Small intestine (tissue), 7 donors: ENCODE results near the gene BOD1L1. TPM values are rescaled to one million over a fixed set of nuclear protein-coding genes. Genes with fewer than 3 reads are reported as not detected.

ENCODE experiments used
- DNase-seq, 2 donors: peaks; one replicate each; pipeline versions ENCODE4 v3.0.0 to v3.0.0-alpha.2; 2013
- FAIRE-seq: peaks from 2 replicates; lab custom pipeline; 2012; peaks lifted over from hg19 to GRCh38; lab: Jason Lieb, UNC
- H3K27ac ChIP-seq, 3 donors: one replicate each; pipeline ENCODE4 v1.5.1; 2013; ENCODE audit warnings: low read length in 2 of 3, mild to moderate bottlenecking in 2 of 3, control low read depth in 1 of 3, inconsistent platforms in 1 of 3, low read depth in 1 of 3, moderate library complexity in 1 of 3
- H3K27me3 ChIP-seq, 3 donors: one replicate each; pipeline ENCODE4 v1.6.1; 2013; ENCODE audit warnings: low read length in 3 of 3, inconsistent platforms in 1 of 3; ENCODE audit not compliant: control insufficient read depth in 3 of 3, insufficient read depth in 3 of 3
- H3K36me3 ChIP-seq, 3 donors: one replicate each; pipeline ENCODE4 v1.6.1; 2013; ENCODE audit warnings: low read length in 3 of 3, inconsistent platforms in 1 of 3, low read depth in 1 of 3, mild to moderate bottlenecking in 1 of 3, moderate library complexity in 1 of 3; ENCODE audit not compliant: control insufficient read depth in 3 of 3, insufficient read depth in 2 of 3
- H3K4me1 ChIP-seq, 3 donors: one replicate each; pipeline ENCODE4 v1.6.1; 2013; ENCODE audit warnings: low read length in 2 of 3, inconsistent platforms in 1 of 3, low read depth in 1 of 3, mild to moderate bottlenecking in 1 of 3, moderate library complexity in 1 of 3; ENCODE audit not compliant: control insufficient read depth in 3 of 3, insufficient read depth in 2 of 3
- H3K4me3 ChIP-seq, 3 donors: one replicate each; pipeline ENCODE4 v1.5.1; 2013; ENCODE audit warnings: low read length in 3 of 3, control low read depth in 1 of 3, inconsistent platforms in 1 of 3, low read depth in 1 of 3, mild to moderate bottlenecking in 1 of 3, moderate library complexity in 1 of 3
- H3K9me3 ChIP-seq, 2 donors: one replicate each; pipeline ENCODE4 v1.6.1; 2013; ENCODE audit warnings: low read depth in 1 of 2, low read length in 1 of 2; ENCODE audit not compliant: control insufficient read depth in 2 of 2, insufficient read depth in 1 of 2
- WGBS, 3 donors: extraction: QIAGEN DNeasy Blood & Tissue Kit; methylation state at CpG; one replicate each; pipeline ENCODE4 v1.1.7; 2013; 5-methylcytosine and 5-hydroxymethylcytosine counted together
- polyA plus RNA-seq, 4 donors: library from polyadenylated mRNA; stranded (reverse) in 3 of 4; unstranded in 1 of 4; fragments of 200-250 nt in 3 of 4; fragments of 120-200 nt in 1 of 4; gene quantifications; one replicate each; pipeline versions ENCODE4 v1.2.1 to v1.2.3, GENCODE V29; 2013
- donor health status: healthy with polysubstance abuse.
- donor health status: control.
- donor health status: control.
- donor health status: Bipolar disorder and iron deficiency.
- donor health status: healthy.

BOD1L1 gene
- polyA plus RNA-seq, 4 donors = 11.7 to 39.6 (median 13.6) TPM

DNA sequence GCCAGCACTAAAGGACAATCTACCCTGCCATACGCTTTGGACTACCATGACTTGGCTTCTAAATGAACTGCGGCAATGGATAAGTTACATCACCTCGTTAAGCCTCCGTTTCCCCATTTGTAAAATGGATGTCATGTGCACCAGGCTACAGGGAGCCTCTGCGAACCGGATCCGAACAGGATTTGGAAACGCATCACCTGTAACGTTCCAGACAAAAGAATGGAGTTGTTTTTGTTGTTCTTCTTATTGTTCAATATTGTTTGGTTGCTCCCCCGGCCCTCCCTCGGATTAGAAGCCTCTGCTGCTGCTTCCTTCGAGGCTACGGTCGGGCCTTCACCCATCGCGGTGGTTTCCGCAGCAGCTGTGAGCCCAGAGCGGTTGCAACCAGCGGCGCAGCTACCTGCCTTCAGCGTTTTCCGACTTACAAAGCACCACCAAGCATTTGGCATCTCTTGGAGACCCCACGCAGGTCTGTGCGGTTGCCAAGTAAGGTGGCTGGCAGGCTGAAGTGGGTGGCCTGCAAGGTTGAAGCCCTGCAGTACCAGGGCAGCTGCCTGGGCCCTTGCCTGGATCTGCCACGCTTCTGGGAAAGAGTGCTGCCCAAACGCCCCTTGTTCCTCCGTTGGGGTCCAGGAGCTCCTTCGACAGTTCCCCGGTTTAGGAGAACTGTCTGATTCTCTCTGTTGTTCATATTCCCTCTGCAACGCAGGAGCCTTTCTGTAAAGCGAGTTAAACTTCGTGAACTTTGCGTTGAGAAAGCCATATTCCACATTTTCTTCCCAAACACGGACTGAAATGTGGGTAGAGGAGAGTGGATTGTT lies 90.3 kb downstream of the BOD1L1 start:
- Histone ChIP-seq H3K4me3 (no peak overlapping the region), H3K4me1 (peaks cover 0 to 6% (median 0%) of the 10 kb centered on the region in 3 donors), H3K27me3 (peaks cover 17 to 99% (median 76%) of the 10 kb centered on the region in 3 donors), H3K9me3 (peaks cover 0 to 8% of the 10 kb centered on the region in 2 donors), H3K27ac (no peak overlapping the region), H3K36me3 (peaks cover 0 to 4% (median 0%) of the 10 kb centered on the region in 3 donors)
- 17 to 27% (median 21%) methylated on average over 34 of the region's 34 CpGs for WGBS, 3 donors
- no peak for FAIRE-seq
- DNase-seq = no peak

- no peaks in the 10 kb centered on the region for H3K4me1 ChIP-seq
- 30 to 42% (median 32%) methylated on average over 6 of the region's 6 CpGs for WGBS, 3 donors
These were observed 90.9 kb downstream of the BOD1L1 start for GRCh38 chr4:13536607-13537006.

DNA sequence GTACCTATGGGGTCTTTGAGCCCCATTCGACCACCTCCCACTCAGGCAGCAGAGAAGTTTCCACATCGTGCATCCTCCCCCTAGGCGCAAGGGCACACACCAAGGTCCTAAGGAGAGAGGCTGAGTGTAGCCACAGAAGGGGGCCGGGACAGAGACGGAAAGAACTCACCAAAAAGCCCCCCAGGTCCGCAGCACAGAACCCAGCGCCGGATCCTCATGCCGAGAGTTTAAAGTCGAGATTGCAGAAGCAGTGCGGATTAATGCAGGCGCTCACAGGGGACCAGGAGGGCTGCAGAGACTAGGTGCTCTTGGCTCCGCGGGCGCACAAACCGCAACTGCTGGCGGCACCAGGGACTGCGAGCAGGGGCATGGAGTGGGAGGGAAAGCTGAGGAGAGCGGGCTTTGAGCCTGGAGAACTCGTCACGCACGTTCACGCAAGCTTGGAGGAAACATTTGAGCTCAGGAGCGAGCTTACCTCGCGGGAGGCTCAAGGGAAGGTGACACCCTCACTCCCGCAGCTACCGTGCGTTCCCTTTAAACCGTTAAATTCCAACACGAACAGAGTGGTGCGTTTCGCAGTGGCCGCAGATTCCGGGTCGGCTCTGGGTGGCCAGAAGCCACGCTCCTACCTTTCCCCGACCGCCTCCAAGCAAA lies 91.7 kb downstream of the BOD1L1 start:
- H3K9me3 ChIP-seq = peaks cover 0 to 6% of the 10 kb centered on the region in 2 donors
- 6 to 10% (median 8%) methylated on average over 39 of the region's 39 CpGs for WGBS, 3 donors
- H3K36me3 ChIP-seq = no peaks in the 10 kb centered on the region
- DNase-seq (no peak), FAIRE-seq (no peak)
- no peak overlapping the region for H3K27ac ChIP-seq
- H3K27me3 ChIP-seq = peaks cover 11 to 99% (median 77%) of the 10 kb centered on the region in 3 donors
- no peaks in the 10 kb centered on the region for H3K4me1 ChIP-seq
- no peak overlapping the region for H3K4me3 ChIP-seq

More at GRCh38 chr4:13536607-13537006, 90.9 kb downstream of the BOD1L1 start:
- Histone ChIP-seq H3K4me3 (no peak overlapping the region), H3K36me3 (peaks cover 0 to 4% (median 0%) of the 10 kb centered on the region in 3 donors), H3K9me3 (peaks cover 0 to 8% of the 10 kb centered on the region in 2 donors), H3K27ac (no peak overlapping the region), H3K27me3 (peaks cover 11 to 99% (median 73%) of the 10 kb centered on the region in 3 donors)
- DNase-seq (no peak), FAIRE-seq (no peak)

- Histone ChIP-seq H3K4me3 (no peak overlapping the region), H3K9me3 (peaks cover 0 to 6% of the 10 kb centered on the region in 2 donors), H3K4me1 (no peaks in the 10 kb centered on the region), H3K27ac (no peak overlapping the region), H3K27me3 (peaks cover 11 to 99% (median 78%) of the 10 kb centered on the region in 3 donors), H3K36me3 (no peaks in the 10 kb centered on the region)
- DNase-seq (no peak), FAIRE-seq (no peak)
- 10 to 17% (median 13%) methylated on average over 17 to 18 of the region's 18 CpGs for WGBS, 3 donors
These were observed 92.4 kb downstream of the BOD1L1 start for GRCh38 chr4:13535118-13535517.

- Histone ChIP-seq H3K27me3 (peaks cover 11 to 99% (median 79%) of the 10 kb centered on the region in 3 donors), H3K9me3 (peaks cover 0 to 6% of the 10 kb centered on the region in 2 donors), H3K4me1 (no peaks in the 10 kb centered on the region), H3K4me3 (no peak overlapping the region), H3K36me3 (no peaks in the 10 kb centered on the region), H3K27ac (no peak overlapping the region)
- DNase-seq (no peak), FAIRE-seq (no peak)
- WGBS, 3 donors = 6 to 13% (median 9%) methylated on average over 32 of the region's 32 CpGs
These were observed 93.0 kb downstream of the BOD1L1 start for GRCh38 chr4:13534344-13535063.

GRCh38 chr4:13533670-13534343 lies 93.7 kb downstream of the BOD1L1 start:
- Histone ChIP-seq H3K4me3 (no peak overlapping the region), H3K4me1 (no peaks in the 10 kb centered on the region), H3K36me3 (no peaks in the 10 kb centered on the region), H3K27ac (no peak overlapping the region), H3K27me3 (peaks cover 11 to 99% (median 81%) of the 10 kb centered on the region in 3 donors), H3K9me3 (peaks cover 0 to 6% of the 10 kb centered on the region in 2 donors)
- no peak for FAIRE-seq
- DNase-seq = no peak
- 13 to 23% (median 18%) methylated on average over 13 of the region's 13 CpGs for WGBS, 3 donors

GRCh38 chr4:13531625-13531998 lies 95.9 kb downstream of the BOD1L1 start:
- Histone ChIP-seq H3K4me1 (no peaks in the 10 kb centered on the region), H3K36me3 (no peaks in the 10 kb centered on the region), H3K4me3 (no peak overlapping the region), H3K9me3 (no peaks in the 10 kb centered on the region), H3K27me3 (peaks cover 10 to 99% (median 76%) of the 10 kb centered on the region in 3 donors), H3K27ac (no peak overlapping the region)
- DNase-seq = no peak
- FAIRE-seq = no peak
- WGBS, 3 donors = 27 to 34% (median 28%) methylated on average over 8 of the region's 8 CpGs
